Esophagus muscularis mucosa (tissue), 4 donors: ENCODE results near the gene ROBO1. TPM values are rescaled to one million over a fixed set of nuclear protein-coding genes. Genes with fewer than 3 reads are reported as not detected.

Experiments used
- DNase-seq: peaks from one replicate; pipeline ENCODE4 v3.0.0-alpha.2; 2017; ENCODE audit errors: extremely low spot score
- H3K27ac ChIP-seq, 4 donors: fragments of 200-600 bp; sonication (generic); replicated peaks in 1 of 4; 1 replicate in 3 of 4; 2 replicates in 1 of 4; pipeline ENCODE4 v1.5.1; 2016 to 2019; ENCODE audit warnings: mild to moderate bottlenecking in 1 of 4
- H3K27me3 ChIP-seq, 4 donors: fragments of 200-600 bp; sonication (generic); one replicate each; pipeline versions ENCODE4 v1.5.1 to v1.6.0; 2016 to 2019
- H3K36me3 ChIP-seq, 4 donors: fragments of 200-600 bp; sonication (generic); one replicate each; pipeline ENCODE4 v1.5.1; 2016 to 2019
- H3K4me1 ChIP-seq, 4 donors: fragments of 200-600 bp; sonication (generic); one replicate each; pipeline ENCODE4 v1.5.1; 2016 to 2019
- H3K4me3 ChIP-seq, 4 donors: fragments of 200-600 bp; sonication (generic); 1 replicate in 2 of 4; 2 replicates in 2 of 4; pipeline ENCODE4 v1.5.1; 2016 to 2019; ENCODE audit warnings: mild to moderate bottlenecking in 4 of 4, moderate library complexity in 1 of 4
- H3K9me3 ChIP-seq, 4 donors: fragments of 200-600 bp; sonication (generic); 1 replicate in 3 of 4; 2 replicates in 1 of 4; pipeline ENCODE4 v1.5.1; 2016 to 2019
- EP300 ChIP-seq: sonication (generic); formaldehyde crosslinking; IDR thresholded peaks from one replicate; pipeline ENCODE4 v1.6.1; 2017; ENCODE audit warnings: antibody characterized with exemption
- POLR2A ChIP-seq: fragments of 450-650 bp; IDR thresholded peaks from one replicate; pipeline ENCODE4 v1.6.1; 2017; ENCODE audit warnings: antibody characterized with exemption, moderate library complexity, mild to moderate bottlenecking, low read depth
- POLR2AphosphoS5 ChIP-seq, 2 donors: sonication (generic); formaldehyde crosslinking; IDR thresholded peaks; one replicate each; pipeline ENCODE4 v1.6.1; 2017; ENCODE audit warnings: antibody characterized with exemption in 2 of 2
- WGBS: methylation state at CpG from one replicate; pipeline ENCODE4 v1.1.5; 2018; 5-methylcytosine and 5-hydroxymethylcytosine counted together
- intact Hi-C: fragments of 100-400 bp; cut with DNase I; formaldehyde crosslinking; loops from one replicate; pipeline ENCODE4 v1.15.1; 2023
- total RNA-seq, 4 donors: library from RNA; depleted of rRNA; stranded (reverse); fragments of >200 nt; gene quantifications; one replicate each; pipeline versions ENCODE4 v1.1.0 to v1.2.1, GENCODE V29; 2016
- TF ChIP-seq, protein P1 (sequence below), 3 experiments: fragments of 200-600 bp in 2 of 3; fragments of 450-650 bp in 1 of 3; sonication (generic) in 2 of 3; IDR thresholded peaks; one replicate each; pipeline ENCODE4 v1.5.1; 2017 to 2019; ENCODE audit warnings: antibody characterized with exemption in 3 of 3, mild to moderate bottlenecking in 2 of 3, moderate library complexity in 1 of 3

Gene ROBO1
- total RNA-seq, 4 donors from 2014 or later = 9.6 to 14.2 (median 12.6) TPM

DNA sequence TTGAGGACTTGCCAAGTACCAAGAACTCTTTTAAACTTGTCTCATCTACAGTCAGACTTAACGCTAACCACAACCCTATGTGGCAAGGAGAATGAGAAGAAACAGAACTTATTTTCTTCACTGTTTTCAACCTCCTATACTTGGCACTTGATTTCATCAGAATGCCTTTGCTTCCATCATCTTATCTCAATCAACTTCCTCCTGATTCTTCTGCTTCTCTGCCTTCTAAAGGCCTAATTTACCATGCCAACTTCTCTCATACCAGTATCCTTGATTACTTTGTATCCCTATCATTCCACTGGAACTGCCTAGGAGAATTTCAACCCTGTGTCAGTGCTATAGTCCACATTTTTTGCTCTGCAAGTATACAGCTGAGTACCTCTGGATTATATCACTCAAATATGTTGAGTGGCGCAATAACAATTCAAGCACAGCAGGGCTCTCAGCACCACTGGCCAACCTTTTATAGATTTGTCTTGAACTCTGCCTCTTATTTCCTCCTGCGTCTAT lies 413.6 kb downstream of the ROBO1 start:
- H3K9me3 ChIP-seq = no peaks in the 10 kb centered on the region
- no peaks in the 10 kb centered on the region for H3K4me1 ChIP-seq
- 89% methylated on average over 3 of the region's 3 CpGs for WGBS
- no peaks in the 10 kb centered on the region for H3K36me3 ChIP-seq
- intact Hi-C loops = no loop called here
- DNase-seq = no peak
- no peak overlapping the region for H3K27ac ChIP-seq
- H3K4me3 ChIP-seq = no peak overlapping the region
- no peaks in the 10 kb centered on the region for H3K27me3 ChIP-seq
- TF ChIP-seq POLR2AphosphoS5 (IDR thresholded peaks at IDR 0.05) (no peak), EP300 (no peak), POLR2A (no peak)
- TF ChIP-seq, protein P1, sequence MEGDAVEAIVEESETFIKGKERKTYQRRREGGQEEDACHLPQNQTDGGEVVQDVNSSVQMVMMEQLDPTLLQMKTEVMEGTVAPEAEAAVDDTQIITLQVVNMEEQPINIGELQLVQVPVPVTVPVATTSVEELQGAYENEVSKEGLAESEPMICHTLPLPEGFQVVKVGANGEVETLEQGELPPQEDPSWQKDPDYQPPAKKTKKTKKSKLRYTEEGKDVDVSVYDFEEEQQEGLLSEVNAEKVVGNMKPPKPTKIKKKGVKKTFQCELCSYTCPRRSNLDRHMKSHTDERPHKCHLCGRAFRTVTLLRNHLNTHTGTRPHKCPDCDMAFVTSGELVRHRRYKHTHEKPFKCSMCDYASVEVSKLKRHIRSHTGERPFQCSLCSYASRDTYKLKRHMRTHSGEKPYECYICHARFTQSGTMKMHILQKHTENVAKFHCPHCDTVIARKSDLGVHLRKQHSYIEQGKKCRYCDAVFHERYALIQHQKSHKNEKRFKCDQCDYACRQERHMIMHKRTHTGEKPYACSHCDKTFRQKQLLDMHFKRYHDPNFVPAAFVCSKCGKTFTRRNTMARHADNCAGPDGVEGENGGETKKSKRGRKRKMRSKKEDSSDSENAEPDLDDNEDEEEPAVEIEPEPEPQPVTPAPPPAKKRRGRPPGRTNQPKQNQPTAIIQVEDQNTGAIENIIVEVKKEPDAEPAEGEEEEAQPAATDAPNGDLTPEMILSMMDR (IDR thresholded peaks at IDR 0.05) = no peak

DNA sequence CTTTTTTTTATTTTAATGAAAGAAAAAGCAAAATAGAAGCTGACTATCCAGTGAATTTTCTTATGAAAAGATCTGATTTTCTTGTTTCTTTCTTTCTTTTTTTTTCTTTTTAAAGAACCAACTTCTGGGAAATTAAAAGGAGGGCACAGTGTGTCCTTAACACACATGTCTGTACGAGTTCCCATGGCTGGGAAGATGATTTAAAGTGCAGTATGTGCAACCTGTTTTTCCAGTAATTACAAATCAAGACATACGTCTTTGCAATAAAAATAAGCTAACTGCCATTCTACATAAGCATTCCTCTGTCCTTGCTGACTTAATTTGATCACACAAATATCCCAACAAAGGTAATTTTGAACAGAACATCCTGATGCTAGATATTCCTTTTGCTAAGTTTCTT lies 416.1 kb downstream of the ROBO1 start:
- H3K36me3 ChIP-seq = no peaks in the 10 kb centered on the region
- no peak for DNase-seq
- no peaks in the 10 kb centered on the region for H3K9me3 ChIP-seq
- no peaks in the 10 kb centered on the region for H3K4me1 ChIP-seq
- no peak overlapping the region for H3K27ac ChIP-seq
- H3K4me3 ChIP-seq = no peak overlapping the region
- 63% methylated on average over 2 of the region's 2 CpGs for WGBS
- intact Hi-C loops = no loop called here
- TF ChIP-seq POLR2AphosphoS5 (IDR thresholded peaks at IDR 0.05) (no peak), EP300 (no peak), POLR2A (no peak)
- TF ChIP-seq, protein P1 (IDR thresholded peaks at IDR 0.05) = no peak
- no peaks in the 10 kb centered on the region for H3K27me3 ChIP-seq

DNA sequence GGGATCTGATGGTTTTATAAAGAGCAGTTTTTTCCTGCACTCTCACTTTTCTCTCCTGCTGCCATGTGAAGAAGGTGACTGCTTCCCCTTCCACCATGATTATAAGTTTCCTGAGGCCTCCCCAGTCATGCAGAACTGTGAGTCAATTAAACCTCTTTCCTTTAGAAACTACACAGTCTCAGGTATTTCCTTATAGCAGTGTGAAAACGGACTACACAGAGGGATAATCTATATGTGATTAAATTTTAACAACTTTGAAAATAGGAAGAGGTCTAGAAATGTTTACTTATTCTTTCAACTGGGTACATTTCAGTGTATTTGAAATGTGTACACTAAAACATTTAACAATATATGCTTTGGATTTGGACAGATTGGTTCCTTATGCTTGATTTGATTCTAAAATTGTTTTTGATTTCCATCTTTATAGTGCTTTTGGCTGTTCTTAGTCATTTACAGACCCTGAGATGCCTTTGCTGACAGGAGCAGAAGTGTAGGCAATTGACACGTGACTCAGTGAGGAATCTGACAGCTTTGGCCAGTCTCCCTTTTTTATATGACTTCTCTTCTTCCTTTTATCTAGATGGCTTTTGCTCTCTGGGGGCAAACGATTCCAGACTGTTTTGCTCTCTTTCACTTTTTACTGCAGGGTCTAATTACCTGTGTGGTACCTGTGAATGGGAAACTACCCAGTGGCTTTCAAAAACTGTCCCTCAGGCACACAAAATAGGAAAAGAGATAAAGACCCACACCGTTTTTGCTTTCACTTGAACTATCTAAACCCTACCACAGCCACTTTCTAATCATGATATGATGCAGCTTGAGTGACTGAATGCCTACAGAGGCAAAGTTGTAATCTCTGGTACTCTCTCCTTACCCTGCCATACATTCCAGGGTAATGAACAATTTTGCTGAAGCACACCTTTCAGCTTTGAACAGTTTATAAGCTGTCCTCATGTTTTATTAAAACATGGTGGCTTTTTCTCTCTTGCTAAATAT lies 422.6 kb downstream of the ROBO1 start:
- DNase-seq = no peak
- Histone ChIP-seq H3K4me3 (no peak overlapping the region), H3K27me3 (no peaks in the 10 kb centered on the region), H3K9me3 (no peaks in the 10 kb centered on the region), H3K27ac (no peak overlapping the region), H3K36me3 (no peaks in the 10 kb centered on the region), H3K4me1 (no peaks in the 10 kb centered on the region)
- intact Hi-C loops = no loop called here
- WGBS = 73% methylated on average over 4 of the region's 4 CpGs
- TF ChIP-seq, protein P1 (IDR thresholded peaks at IDR 0.05) = no peak

DNA sequence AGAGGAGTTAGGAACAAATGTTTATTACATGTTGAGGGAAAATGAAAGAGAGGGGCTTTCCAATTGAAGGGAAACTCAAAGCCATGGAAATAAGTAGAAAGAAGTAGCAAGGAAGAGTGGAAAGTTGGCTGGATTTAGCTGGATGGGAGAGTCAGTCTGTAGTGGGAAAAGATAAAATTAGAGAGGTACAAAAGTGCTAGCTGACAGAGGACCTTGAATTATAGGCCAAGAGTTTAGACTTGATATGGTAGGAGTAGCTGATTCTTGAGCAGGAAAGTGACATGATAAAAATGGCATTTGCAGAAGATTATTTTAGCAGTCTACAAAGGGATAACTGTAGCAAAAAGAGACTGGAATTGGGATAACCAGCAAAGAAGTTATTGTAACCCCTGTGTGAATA lies 425.8 kb downstream of the ROBO1 start:
- H3K9me3 ChIP-seq = no peaks in the 10 kb centered on the region
- TF ChIP-seq EP300 (no peak), POLR2AphosphoS5 (IDR thresholded peaks at IDR 0.05) (no peak)
- intact Hi-C loops = no loop called here
- DNase-seq = no peak
- H3K27ac ChIP-seq = no peak overlapping the region
- H3K4me3 ChIP-seq = no peak overlapping the region
- H3K36me3 ChIP-seq = no peaks in the 10 kb centered on the region
- H3K27me3 ChIP-seq = no peaks in the 10 kb centered on the region
- H3K4me1 ChIP-seq = no peaks in the 10 kb centered on the region

DNA sequence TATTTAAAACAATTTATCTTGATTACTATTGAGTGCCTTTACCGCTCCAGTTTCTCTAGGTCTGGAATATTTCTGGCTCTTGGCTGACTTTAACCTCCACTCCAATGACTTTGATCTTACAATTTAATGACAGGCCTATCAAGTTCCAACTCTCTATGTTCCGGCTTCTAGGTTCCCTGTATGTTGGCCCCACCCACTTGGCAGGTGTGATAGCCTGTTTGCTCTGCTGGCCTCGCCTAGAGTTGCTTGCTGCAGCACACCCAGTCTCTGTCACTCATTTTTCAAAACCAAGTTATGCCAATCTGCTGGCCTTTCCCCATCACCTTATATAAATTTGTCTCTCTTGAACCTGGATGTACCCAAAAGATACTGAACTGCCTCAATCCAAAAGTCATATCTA lies 428.0 kb downstream of the ROBO1 start:
- 85% methylated on average over 3 of the region's 3 CpGs for WGBS
- H3K4me3 ChIP-seq = no peak overlapping the region

More for the DNA sequence above, 428.0 kb downstream of the ROBO1 start:
- no peaks in the 10 kb centered on the region for H3K36me3 ChIP-seq
- H3K4me1 ChIP-seq = no peaks in the 10 kb centered on the region
- intact Hi-C loops = no loop called here
- DNase-seq = no peak
- H3K27ac ChIP-seq = no peak overlapping the region
- TF ChIP-seq POLR2AphosphoS5 (IDR thresholded peaks at IDR 0.05) = no peak
- no peak for TF ChIP-seq POLR2A
- no peaks in the 10 kb centered on the region for H3K9me3 ChIP-seq
- H3K27me3 ChIP-seq = no peaks in the 10 kb centered on the region
